ENCODE data around the gene ZBTB4. TPM values are rescaled to one million over a fixed set of nuclear protein-coding genes. Genes with fewer than 3 reads are reported as not detected.
A peak's percentile ranks its signal among the peaks of the same experiment; 100 is the strongest.

ZBTB4 gene, protein sequence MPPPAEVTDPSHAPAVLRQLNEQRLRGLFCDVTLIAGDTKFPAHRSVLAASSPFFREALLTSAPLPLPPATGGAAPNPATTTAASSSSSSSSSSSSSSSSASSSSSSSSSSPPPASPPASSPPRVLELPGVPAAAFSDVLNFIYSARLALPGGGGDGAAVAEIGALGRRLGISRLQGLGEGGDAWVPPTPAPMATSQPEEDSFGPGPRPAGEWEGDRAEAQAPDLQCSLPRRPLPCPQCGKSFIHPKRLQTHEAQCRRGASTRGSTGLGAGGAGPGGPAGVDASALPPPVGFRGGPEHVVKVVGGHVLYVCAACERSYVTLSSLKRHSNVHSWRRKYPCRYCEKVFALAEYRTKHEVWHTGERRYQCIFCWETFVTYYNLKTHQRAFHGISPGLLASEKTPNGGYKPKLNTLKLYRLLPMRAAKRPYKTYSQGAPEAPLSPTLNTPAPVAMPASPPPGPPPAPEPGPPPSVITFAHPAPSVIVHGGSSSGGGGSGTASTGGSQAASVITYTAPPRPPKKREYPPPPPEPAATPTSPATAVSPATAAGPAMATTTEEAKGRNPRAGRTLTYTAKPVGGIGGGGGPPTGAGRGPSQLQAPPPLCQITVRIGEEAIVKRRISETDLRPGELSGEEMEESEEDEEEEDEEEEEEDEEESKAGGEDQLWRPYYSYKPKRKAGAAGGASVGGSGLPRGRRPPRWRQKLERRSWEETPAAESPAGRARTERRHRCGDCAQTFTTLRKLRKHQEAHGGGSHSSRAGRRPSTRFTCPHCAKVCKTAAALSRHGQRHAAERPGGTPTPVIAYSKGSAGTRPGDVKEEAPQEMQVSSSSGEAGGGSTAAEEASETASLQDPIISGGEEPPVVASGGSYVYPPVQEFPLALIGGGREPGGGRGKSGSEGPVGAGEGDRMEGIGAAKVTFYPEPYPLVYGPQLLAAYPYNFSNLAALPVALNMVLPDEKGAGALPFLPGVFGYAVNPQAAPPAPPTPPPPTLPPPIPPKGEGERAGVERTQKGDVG
- 6.7 and 11.3 TPM in 2 replicates for total RNA-seq

DNA sequence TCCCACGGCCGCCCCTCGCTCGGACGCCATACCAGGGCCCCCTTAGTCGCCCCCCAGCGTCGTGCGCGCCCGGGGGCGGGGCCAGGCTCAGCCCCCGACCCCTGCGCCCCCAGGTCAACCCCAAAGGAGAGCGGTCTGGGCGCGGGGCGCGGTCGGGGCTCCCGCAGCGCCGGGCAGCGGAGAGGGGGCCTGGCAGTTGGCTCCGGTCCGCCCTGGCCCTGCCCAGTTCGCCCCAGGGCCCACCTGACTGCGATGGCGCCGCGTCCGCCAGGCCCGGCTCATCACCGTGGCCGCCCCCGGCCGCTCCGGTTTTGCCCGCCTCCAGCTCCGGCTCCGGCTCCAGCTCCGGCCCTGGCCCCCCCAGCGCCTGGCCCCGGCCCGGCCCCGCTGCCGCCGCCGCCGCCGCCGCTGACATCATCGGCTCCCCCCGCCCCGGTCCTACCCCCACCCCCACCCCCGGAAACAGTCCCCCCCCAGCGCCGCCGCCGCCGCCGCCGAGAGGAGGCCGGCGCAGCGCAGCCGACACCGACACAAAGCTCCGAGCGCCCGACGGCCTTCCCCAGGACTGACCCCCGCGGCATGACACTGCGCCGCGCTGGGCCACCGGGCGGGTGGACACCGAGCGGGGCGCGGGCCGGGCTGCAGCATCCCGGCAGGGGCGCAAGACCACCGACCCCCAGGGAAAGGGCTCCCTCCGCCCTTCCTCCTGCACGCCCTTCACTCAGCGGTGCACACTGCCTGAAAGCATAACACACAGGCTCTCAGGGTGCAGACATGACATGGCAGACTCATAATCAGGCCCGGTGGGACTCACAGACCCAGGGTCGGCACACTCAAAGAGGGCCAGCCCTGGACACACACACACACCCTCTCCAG lies at the start of gene ZBTB4:
Gene ZBTB4, minus strand, starts transcription at position 419 of the 876 bp plus-strand sequence. CDS start 12,830 bp downstream, outside the sequence.
- peak in 1 of 2 donors; percentile 53 for DNase-seq (ENCODE audit: low read depth in 2 of 2)

DNA sequence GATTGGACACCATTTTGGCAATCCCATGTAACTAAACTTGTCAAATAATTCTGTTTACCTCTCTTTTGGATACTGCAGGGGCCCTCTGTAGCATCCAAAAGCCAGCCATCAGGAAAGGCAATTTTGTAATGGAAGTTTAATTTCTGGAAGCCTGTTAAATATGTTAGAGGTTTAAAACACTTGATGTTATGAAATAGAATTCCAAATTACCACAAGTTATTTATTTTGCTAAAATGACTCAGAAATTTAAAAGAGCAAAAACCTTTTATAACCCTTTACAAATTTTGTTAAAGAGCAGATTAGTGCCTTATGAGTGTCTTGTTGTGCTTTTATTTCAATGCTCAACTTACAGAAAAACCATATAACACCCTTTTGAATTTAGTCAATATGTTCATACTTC lies 49.4 kb upstream of the ZBTB4 start:
- no peak for DNase-seq (ENCODE audit: low read depth in 2 of 2)

- peak in 1 of 2 donors; percentile 30 for DNase-seq (ENCODE audit: low read depth in 2 of 2)
These were observed 43.6 kb upstream of the ZBTB4 start for GRCh38 chr17:7523033-7523432.

GRCh38 chr17:7515911-7516610 lies 36.6 kb upstream of the ZBTB4 start:
- DNase-seq (ENCODE audit: low read depth in 2 of 2), result no peak

DNA sequence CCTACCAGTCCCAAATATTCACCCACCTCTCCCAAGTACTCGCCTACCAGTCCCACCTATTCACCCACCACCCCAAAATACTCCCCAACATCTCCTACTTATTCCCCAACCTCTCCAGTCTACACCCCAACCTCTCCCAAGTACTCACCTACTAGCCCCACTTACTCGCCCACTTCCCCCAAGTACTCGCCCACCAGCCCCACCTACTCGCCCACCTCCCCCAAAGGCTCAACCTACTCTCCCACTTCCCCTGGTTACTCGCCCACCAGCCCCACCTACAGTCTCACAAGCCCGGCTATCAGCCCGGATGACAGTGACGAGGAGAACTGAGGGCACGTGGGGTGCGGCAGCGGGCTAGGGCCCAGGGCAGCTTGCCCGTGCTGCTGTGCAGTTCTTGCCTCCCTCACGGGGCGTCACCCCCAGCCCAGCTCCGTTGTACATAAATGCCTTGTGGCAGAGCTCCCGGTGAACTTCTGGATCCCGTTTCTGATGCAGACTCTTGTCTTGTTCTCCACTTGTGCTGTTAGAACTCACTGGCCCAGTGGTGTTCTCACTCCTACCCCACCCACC lies 34.5 kb upstream of the ZBTB4 start:
- no peak for DNase-seq (ENCODE audit: low read depth in 2 of 2)

DNA sequence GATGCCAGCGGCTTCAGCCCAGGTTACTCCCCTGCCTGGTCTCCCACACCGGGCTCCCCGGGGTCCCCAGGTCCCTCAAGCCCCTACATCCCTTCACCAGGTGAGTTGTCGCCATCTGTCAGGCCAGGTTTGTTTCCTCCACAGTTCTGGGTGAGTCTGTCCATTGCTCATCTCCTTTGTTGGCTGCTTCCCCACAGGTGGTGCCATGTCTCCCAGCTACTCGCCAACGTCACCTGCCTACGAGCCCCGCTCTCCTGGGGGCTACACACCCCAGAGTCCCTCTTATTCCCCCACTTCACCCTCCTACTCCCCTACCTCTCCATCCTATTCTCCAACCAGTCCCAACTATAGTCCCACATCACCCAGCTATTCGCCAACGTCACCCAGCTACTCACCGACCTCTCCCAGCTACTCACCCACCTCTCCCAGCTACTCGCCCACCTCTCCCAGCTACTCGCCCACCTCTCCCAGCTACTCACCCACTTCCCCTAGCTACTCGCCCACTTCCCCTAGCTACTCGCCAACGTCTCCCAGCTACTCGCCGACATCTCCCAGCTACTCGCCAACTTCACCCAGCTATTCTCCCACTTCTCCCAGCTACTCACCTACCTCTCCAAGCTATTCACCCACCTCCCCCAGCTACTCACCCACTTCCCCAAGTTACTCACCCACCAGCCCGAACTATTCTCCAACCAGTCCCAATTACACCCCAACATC lies 33.6 kb upstream of the ZBTB4 start:
- no peak for DNase-seq (ENCODE audit: low read depth in 2 of 2)

GRCh38 chr17:7512105-7512504 lies 32.7 kb upstream of the ZBTB4 start:
- DNase-seq (ENCODE audit: low read depth in 2 of 2), result no peak

DNA sequence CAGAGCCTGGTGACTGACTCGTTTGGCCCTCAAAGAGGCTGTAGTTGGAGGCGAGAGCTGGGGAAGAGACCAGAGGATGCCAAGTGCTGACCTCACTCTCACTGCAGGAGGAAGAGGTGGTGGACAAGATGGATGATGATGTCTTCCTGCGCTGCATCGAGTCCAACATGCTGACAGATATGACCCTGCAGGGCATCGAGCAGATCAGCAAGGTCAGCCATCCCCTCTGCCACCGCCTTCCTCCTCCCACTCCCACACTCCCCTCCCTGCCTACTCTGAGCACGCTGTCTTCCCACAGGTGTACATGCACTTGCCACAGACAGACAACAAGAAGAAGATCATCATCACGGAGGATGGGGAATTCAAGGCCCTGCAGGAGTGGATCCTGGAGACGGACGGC lies 31.7 kb upstream of the ZBTB4 start:
- no peak for DNase-seq (ENCODE audit: low read depth in 2 of 2)

DNA sequence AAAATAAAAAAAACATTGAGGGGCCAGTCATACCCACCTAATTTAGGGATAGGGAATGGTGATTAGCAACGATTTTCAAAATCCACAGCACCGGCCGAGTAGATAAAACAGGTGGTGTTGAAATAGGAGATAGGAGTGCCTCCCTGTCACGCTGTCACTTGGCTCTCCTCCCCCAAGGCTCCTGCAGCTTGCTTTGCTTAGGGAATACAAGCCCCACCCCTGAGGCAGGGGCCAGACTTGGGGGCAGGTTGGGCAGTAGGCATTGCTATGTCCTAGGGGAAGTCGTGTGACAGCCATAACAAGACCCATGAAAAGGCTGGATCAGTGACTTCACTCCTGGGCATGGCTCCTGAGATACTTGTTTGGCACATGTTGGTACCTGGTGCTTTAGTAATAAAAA lies 30.5 kb upstream of the ZBTB4 start:
- no peak for DNase-seq (ENCODE audit: low read depth in 2 of 2)

DNA sequence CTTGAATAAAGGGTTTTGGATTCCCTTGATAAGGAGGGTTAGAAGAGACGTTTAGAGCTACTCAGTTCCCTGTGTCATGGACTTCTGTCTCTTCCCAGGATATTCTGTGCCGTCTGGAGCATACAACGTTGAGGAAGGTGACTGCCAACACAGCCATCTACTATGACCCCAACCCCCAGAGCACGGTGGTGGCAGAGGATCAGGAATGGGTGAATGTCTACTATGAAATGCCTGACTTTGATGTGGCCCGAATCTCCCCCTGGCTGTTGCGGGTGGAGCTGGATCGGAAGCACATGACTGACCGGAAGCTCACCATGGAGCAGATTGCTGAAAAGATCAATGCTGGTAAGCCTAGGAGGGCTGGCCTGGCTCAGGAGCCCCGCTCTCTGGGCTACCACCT lies 29.4 kb upstream of the ZBTB4 start:
- no peak for DNase-seq (ENCODE audit: low read depth in 2 of 2)

DNA sequence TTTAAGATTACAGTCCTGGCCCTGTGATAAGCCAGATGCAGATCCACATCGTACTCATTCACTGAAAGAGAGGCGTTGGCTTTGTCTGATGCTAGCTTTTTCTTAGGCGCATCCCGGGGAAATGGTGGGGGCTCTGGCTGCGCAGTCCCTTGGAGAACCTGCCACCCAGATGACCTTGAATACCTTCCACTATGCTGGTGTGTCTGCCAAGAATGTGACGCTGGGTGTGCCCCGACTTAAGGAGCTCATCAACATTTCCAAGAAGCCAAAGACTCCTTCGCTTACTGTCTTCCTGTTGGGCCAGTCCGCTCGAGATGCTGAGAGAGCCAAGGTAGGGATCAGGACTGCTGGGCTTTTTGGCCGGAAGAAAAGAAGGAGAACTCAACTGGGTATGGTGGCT lies 28.7 kb upstream of the ZBTB4 start:
- no peak for DNase-seq (ENCODE audit: low read depth in 2 of 2)

DNA sequence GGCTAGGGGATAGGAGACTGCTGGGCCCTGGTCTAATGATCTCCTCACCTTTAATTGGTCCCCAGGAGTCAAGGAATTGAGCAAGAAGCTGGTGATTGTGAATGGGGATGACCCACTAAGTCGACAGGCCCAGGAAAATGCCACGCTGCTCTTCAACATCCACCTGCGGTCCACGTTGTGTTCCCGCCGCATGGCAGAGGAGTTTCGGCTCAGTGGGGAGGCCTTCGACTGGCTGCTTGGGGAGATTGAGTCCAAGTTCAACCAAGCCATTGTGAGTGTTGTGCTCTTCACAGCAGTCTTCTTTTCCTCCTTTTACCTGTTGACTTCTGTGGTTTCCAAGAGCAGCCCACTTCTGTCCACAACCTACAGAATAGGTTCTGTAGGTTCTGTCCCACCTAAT lies 24.1 kb upstream of the ZBTB4 start:
- DNase-seq (ENCODE audit: low read depth in 2 of 2), result no peak

DNA sequence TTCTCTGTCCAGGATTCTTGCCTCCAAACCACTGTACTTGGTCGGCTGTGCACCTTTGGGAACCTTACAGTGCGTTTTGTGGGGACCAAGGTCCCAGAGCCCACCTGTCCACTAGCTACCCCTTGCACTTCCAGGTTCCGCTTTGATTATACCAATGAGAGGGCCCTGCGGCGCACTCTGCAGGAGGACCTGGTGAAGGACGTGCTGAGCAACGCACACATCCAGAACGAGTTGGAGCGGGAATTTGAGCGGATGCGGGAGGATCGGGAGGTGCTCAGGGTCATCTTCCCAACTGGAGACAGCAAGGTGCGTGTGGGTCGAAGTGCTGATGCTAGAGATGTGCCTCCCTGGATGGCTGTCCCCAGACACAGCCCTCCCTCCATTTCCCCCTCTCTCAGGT lies 23.6 kb upstream of the ZBTB4 start:
- peak in 1 of 2 donors; percentile 21 for DNase-seq (ENCODE audit: low read depth in 2 of 2)

DNA sequence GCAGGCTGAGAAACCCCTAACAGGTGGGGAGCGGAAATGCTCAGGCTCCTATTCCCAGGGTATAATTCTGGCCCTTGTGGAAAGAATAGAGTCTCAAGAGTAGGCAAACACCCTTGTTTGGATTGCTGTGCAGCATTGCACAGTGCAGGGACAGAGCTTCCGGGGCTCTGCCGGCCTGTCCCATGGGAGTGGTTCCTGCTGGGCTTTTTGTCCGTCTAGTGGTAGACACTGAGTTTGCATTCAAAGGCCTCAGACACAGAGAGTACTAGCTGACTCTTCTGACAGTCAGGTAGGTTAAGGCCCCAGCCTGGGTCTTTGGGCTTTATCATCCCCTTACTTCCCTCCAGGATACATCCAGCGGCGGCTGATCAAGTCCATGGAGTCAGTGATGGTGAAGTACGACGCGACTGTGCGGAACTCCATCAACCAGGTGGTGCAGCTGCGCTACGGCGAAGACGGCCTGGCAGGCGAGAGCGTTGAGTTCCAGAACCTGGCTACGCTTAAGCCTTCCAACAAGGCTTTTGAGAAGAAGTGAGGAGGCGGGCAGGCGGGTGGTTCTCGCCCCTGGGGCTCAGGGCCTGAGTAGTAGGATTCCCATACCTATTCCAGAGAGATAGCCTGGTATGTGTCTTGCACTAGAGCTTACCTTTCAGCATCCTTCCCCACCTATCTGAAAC lies 22.9 kb upstream of the ZBTB4 start:
- DNase-seq (ENCODE audit: low read depth in 2 of 2), result no peak

DNA sequence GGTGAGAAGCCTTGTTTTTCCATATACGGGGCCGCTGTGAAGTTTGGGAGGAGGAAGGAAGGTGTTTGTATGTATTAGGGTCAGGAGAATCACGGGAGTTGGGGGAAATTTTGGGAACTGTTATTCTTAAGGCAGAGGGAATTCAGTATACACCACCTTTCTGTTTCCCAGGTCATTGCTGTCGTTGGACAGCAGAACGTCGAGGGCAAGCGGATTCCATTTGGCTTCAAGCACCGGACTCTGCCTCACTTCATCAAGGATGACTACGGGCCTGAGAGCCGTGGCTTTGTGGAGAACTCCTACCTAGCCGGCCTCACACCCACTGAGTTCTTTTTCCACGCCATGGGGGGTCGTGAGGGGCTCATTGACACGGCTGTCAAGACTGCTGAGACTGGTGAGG lies 22.3 kb upstream of the ZBTB4 start:
- no peak for DNase-seq (ENCODE audit: low read depth in 2 of 2)

GRCh38 chr17:7499161-7499560 lies 19.7 kb upstream of the ZBTB4 start:
- no peak for DNase-seq (ENCODE audit: low read depth in 2 of 2)

- DNase-seq (ENCODE audit: low read depth in 2 of 2), result no peak
These were observed 18.2 kb upstream of the ZBTB4 start for GRCh38 chr17:7497636-7498035.

GRCh38 chr17:7497228-7497627 lies 17.8 kb upstream of the ZBTB4 start:
- DNase-seq (ENCODE audit: low read depth in 2 of 2), result peak; percentile 88 to 93

Data from dermis microvascular lymphatic vessel endothelial cell (primary cell).